ENCODE measurements around the gene CBLB.

CBLB gene

DNA sequence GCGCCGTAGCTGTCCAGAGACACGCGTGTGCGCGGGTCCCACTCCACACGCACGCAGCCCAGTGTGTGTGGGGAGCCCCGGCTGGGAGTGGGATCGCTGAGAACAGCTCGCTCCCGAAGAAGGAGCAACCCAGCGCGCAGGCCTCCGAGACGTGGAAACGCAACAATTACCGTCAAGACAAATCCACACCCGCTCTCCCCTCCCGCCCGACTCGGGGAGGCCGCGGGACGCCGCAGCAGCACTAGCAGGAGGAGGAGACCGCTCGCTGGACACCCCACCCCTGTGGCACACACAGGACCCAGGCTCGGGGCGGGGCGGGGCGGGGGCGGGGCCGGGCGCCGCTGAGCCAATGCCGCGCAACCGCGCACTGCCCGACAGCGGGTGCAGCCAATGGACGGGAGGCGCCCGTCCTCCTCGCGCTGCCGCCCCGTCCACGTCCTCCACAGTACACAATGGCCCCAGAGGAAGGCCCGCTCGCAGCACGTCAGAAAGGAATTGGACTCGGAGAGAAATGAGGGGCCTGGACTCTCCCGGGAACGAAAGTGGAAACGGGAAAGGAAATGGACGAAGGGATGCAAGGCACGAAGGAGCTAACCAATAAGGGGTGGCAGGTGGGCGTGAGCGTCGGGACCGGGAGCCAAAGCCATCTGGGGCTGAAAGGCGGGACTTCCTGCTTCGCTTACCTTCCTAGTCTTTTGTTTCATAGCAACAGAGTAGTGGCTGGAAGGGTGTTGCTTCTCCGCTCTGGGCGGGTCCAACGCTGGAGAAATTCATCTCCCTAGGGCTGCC, at the start of gene CBLB:
Gene CBLB, minus strand, starts transcription at position 271 of the 789 bp plus-strand sequence. CDS start 1,435 bp downstream, outside the sequence.
- DNase-seq: peak; percentile 92

- no peak for DNase-seq
Measured at GRCh38 chr3:105916767-105917166, 48.0 kb upstream of the CBLB start.

- no peak for DNase-seq
Measured at GRCh38 chr3:105915524-105915923, 46.7 kb upstream of the CBLB start.

DNA sequence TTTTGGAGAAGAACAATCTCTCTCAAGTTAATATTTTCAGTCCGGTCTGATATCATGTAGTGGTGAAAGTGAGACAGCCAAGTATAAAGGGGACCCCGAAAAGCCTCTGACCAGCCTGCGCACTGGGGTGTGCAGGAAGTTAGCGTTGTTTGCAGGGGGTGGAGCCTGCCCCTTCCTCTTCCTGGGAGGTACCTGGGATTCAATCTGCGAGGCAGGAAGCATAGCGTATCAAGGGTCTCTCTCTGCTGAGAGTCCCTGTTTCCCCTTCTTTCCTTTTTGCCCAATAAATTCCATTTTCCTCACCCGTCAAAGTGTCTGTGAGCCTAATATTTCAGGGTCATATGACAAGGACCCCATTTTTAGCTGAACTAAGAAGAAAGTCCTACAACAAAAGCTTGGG, 44.8 kb upstream of the CBLB start:
- DNase-seq: no peak

GRCh38 chr3:105912891-105913290, 44.1 kb upstream of the CBLB start:
- no peak for DNase-seq

GRCh38 chr3:105911496-105911895, 42.7 kb upstream of the CBLB start:
- no peak for DNase-seq

DNA sequence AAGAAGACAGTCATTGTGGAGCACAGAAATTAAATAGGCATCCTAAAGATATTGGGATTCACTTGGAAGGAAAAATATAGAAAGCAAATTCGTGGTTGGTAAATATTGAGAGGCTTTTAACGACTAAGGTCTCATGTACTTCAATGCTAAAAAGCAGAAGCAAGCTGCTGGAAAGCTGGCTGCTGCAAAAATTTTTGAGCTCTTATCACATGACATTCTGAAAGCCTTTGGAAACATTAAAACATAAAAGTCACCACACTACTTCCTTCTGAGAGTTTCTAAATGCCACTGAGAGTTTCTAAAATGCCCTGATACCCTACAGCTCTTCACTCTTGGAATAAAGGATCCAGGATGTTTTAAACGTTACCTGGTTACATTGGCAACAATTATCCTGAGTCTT, 39.0 kb upstream of the CBLB start:
- no peak for DNase-seq

GRCh38 chr3:105906836-105907235, 38.0 kb upstream of the CBLB start:
- no peak for DNase-seq

GRCh38 chr3:105906345-105906744, 37.5 kb upstream of the CBLB start:
- DNase-seq: no peak

DNA sequence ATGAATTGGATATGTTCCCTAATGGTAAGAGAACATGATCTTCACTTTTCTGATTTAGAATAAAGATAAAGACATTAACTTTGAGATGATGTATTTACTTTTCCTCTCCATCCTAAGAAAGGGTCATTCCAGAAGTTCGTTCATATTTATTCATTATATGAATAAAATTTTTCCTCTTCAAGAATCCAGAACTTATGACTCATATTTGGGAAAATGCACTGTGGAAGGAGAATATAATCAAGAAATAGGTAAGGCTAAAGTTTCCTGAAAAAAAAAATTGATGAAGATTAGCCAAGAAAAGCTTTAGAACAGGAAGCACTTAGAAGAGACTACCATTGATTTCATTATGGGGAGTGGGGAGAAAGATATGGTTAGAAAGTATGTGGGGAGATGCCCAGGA, 36.5 kb upstream of the CBLB start:
- no peak for DNase-seq

DNA sequence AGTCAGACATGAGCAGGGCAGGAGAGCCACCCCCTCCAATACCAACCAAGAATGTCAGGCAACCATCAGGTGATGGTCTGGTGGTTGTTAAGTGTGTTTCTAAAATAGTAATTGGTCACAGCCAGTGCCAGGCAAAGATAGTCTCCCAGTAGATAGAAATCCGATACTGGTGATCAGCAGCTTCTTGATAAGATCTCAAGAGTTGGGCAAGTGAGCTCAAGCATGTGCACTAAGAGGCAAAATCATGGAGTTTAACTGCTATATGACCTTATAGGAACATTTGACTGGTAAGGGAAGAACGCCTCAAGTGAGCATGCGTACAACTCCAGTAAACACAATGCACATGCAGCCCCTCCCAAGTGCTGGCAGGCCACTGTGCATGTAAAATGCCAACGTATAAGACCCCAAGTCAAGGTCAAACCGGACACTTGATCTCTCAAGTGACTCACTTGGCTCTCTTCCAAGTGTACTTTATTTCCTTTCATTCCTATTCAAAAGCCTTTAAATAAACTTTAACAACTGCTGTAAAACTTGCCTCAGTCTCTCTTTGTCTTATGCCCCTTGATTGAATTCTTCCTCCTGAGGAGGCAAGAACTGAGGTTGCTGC, 36.0 kb upstream of the CBLB start:
- no peak for DNase-seq

DNA sequence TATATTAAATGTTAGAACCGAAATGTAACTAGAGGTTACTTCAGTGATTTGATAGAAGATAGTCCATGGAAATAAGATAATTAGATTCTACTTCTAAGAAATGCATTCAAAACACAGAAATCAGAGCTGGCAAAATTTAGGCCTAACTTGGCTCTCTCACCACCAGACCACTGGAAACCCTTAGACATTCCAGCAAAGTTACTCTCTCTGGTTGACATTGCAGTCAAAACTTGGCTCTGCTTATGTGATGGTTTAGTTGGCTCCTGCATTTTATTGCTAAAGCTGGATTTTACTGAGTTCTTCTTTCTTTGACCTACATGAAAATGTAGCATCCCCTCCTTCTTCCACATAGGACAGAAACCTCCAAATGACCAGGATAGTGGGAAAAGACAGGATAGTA, 35.4 kb upstream of the CBLB start:
- no peak for DNase-seq

- DNase-seq: no peak
Measured at GRCh38 chr3:105899516-105899915, 30.7 kb upstream of the CBLB start.

- no peak for DNase-seq
Measured at GRCh38 chr3:105891101-105891500, 22.3 kb upstream of the CBLB start.

DNA sequence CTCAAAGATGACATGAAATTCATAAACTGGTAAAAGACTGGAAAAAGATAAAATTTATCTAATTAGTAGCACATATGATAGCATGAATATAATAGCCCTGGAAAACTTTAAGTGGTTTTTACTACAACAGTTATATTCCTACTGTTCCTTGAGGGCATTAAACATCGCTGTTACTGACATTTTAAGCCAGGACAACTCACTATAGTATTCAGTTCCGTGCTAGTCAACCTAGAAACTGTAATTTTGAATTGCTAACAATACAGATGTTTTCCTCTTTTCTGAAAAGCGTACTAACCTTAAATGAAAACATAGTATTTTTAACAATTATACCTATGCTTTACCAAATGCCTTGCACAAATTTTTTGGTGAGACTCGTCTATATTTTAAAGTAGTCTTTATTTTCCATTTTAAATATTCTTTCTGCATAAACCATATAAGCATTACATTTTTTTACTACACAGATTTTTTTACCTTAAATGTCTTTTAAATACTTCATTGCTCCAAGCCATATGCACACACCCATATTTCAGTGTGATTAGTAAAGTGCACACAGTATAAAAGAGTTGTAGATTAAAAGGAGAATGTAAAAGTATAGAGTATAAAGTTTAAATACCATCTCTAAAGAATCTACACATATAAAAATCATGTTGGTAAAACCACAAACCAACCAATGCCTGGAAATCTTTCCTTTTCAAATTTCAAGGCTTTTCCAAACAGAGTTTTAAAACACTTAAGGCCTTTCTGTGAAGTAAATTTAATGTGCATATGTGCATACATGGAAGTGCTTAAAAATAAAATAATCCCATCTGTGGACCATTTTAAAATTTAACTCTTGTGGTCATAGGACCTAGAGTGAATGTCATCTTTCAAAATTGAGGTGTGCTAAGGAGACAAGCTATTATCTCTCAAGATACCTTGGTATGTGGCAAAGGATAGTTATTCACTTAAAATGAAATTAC, 20.1 kb upstream of the CBLB start:
- DNase-seq: no peak

GRCh38 chr3:105885256-105885655, 16.4 kb upstream of the CBLB start:
- DNase-seq: no peak

- DNase-seq: no peak
Measured at GRCh38 chr3:105883798-105884377, 15.1 kb upstream of the CBLB start.

- DNase-seq: no peak
Measured at GRCh38 chr3:105880681-105881290, 12.0 kb upstream of the CBLB start.

GRCh38 chr3:105878061-105878460, 9.2 kb upstream of the CBLB start:
- no peak for DNase-seq

GRCh38 chr3:105877336-105877910, 8.6 kb upstream of the CBLB start:
- DNase-seq: no peak

- no peak for DNase-seq
Measured at GRCh38 chr3:105876780-105877327, 8.0 kb upstream of the CBLB start.

All from NCI-H1092 (cell line).